NOMO-1 treated with dmso at 0.1 percent for 144 hours (cell line): ENCODE measurements around the gene GPN2.
"Not testable (repeated sequence)": the region's sequence is repeated elsewhere in the genome, so short reads cannot be mapped to it uniquely, and the experiment has no call there.

Source experiments
- DNase-seq: peaks from one replicate; lab custom pipeline; 2025; ENCODE audit not compliant: unreplicated experiment; lab: John Stamatoyannopoulos, UW

Gene GPN2

DNA sequence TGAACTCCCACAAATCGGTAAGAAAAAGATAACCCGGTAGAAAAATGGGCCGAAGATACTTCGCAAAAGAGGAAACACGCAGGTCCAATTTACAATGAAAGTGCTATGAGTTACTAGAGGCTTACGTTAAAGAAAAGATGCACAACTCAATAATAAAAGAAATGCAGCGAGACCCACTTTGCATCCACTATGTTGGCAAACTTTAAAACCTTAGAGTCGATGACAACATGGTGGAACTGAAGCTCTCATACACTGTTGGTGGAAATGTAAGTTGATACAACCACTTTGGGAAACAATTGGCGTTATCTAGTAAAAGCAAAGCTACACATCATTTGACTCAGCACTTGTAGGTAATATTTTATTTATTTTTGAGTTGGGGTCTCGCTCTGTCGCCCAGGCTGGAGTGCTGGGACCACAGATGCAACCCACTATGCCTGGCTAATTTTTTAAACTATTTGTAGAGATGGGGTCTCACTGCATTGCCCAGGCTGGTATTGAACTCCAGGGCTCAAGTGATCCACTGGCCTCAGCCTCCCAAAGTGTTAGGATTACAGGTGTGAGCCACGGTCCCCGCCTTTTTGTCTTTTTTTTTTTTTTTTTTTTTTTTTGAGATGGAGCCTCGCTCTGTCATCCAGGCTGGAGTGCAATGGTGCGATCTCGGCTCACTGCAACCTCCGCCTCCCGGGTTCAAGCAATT, 10.9 kb upstream of the GPN2 start:
- no peak for DNase-seq

DNA sequence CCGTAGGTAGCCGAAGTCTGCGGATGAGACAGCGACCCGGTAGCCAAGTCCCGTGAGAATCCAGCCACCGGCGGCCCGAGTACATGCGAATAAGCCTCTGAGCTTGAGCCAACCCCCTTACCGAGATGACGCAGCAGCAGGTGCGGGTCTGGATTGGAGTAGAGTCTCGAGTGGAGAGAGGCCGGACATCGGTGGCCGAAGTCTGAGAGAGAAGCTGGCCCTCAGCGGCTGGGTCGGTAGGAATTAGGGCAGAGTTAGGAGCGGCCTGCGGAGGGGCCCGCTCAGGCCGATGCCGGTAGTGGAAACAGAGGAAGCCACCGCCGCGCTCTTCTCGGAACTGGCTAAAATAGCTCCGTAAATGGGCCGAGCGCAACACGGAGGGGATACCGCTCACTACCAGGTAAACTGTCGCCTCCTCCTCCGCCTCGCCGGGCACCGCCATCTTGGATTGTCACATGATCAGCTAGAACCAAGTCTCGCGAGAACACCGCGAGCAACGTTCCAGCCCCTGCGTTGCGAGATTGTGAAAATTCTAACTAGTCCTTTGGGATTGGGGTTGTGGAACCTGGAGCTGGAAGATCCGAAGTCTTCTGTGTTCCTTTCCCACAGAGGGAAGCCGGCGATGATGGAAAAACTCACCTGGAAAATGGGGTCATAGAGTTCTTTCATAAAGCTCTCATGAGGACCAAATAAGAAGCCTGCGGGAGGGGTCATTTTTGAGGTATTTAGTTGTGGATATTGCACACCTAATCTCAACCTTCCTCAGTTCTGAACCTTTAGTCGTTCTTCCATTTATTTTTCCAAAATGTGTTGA, 10.1 kb upstream of the GPN2 start, which contains the start of gene GPATCH3:
Gene GPATCH3, minus strand, starts transcription at position 467 of the 814 bp plus-strand sequence. Its CDS starts 25 bp downstream, at position 442.
- DNase-seq = peak; percentile 56

DNA sequence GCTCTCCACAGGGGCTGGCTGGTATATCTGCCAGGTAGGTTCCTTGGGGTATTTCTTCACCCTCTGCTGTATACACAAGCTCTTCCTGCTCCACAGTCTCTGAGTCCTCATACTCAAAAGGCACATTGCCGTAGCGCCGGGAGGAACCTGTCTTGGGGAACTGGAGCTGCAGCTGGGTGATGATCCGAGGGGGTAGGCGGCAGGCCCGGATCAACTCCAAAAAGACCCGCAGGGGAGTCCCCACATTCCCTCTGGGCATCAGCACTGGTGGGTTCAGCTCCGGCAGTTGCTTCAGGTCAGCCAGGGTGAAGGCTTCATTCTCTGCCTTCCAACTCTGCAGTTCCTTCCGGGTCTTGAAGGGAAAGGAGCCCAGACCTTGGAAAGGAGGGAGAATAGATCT, 7.3 kb upstream of the GPN2 start:
- DNase-seq = no peak

DNA sequence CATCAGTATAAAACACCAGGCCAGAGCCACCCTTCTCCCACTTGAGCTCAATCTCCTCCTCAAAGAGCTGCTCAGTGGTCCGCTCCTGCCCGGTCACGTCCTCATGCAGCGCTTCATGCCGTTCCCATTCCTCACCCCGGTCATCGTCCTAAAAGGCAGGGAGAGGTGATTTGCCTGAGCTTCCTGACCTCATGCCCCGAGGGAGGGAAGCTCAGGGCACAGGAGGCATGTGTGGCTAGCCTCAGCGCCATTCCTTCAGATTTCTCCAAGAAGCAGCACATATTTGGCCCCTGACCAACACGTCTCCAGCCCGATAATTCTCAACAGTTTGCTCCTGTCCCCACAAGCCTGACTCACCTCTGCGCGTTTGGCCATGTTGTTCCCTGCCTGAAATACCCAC, 4.2 kb upstream of the GPN2 start:
- DNase-seq = no peak

DNA sequence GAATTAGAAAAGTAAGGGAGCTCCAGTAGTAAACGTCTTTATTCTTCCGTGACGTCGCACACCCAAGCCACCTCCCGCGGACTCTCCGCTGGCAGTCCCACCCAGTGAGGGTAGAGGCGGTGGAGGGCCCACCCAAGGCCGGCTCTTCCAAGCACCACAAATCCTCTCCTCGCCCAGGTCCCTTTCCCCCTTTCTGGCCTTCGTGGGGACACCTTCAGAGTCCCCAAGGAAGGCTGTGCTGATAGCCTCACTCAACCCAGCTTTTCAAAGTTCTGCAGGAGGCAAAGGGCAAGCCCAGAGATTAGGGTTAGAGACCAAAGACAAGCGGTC, 349 bp upstream of the GPN2 start:
- DNase-seq = no peak

DNA sequence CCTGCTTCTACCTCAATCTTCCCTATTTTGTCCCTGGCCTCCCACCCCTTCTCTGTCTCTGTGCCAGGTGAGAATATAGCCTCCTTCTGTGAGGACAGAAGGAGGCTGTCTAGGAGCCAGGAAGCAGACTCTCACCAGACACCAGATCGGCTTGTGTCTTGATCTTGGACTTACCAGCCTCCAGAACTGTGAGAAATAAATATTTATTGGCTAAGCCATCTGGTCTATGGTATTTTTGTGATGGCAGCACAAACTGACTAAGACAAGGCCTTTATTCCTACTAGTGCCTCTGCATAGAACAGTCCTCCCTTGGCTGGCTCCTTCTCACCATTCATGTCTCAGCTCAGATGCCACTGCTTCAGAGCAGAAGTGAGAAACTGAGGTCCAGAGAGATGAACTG, 1.9 kb downstream of the GPN2 start:
- no peak for DNase-seq

DNA sequence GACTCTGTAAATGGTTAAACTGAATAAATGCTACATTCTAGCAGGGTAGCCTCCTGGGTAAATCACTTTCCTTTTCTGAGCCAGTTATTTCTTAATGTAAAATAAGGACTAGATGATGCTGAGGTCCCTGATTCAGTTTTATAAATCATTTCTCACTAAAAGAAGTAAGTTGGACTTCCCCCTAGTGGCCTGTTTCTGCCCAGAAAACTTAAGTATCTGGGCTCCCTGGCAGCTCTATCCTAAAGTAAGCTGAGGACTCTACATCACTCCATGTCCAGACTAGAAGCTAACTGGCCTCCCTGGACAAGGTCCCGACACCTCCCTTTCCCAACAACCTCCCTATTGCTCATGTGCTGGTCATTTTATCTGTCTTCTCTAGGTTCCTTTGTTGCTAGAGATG, 3.0 kb downstream of the GPN2 start:
- no peak for DNase-seq

DNA sequence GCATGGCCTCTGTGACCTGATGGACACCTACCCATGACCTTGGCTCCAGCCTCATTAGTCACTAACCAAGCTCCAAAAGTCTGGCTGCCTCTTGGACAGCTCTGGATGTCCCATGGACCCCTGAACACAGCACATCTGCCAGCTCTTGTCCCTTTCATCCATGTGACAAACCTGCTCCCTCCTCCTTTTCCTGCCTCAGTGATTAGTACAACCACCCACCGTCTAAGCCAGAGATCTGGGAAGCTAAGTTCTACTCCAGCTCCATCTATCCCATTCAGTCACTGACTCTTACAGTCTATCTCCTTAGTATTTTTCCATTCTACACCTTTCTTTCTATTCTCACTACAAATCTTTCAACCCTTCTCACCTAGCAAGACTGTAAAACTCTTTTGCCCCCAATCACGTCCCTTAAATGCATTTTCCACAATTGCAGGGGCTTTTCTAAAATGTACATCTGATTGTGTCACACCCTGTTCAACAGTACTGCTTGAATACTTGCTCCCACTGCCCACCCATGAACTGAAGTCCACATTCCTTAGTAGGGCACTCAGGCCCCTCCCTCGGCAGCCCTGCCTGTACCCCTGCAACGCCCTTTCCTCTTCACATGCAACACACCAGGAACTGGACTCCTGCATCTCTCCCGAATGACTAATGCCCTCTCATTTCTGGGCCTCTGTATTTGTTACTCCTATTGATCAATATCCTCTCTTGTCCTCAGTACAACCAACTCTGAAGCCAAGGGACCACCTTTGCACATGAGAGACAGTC, 7.2 kb downstream of the GPN2 start:
- DNase-seq = no peak

DNA sequence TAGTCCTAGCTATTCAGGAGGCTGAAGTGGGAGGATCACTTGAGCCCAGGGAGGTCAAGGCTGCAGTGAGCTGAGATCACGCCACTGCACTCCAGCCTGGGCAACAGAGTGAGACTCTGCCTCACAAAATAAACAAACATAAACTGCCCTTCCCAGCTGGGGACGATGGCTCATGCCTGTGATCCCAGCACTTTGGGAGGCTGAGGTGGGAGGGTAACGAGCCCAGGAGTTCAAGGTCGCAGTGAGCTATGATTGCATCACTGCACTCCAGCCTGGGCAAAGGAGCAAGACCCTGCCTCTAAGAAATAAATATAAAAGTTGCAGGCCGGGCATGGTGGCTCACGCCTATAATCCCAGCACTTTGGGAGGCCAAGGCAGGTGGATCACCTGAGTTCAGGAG, 8.5 kb downstream of the GPN2 start:
- DNase-seq = not testable (repeated sequence)

DNA sequence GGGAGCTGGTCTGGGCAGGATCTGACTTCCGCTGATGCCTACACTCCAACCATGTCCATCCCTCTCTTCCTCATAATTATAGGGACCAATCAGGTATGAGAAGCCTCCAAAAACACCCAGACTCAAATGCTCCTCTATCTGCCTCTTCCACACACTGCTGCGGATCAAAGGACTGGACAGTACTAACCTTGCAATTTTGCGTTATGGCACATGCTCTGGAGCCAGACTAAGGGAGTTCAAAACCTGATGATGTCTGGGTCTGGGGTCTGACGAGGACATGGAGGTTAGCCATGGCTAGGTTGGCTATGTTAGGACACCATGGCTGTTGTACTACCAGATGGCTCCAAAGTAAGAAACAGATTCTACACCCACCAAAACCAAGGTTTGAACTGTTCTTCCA, 10.3 kb downstream of the GPN2 start:
- DNase-seq = no peak

DNA sequence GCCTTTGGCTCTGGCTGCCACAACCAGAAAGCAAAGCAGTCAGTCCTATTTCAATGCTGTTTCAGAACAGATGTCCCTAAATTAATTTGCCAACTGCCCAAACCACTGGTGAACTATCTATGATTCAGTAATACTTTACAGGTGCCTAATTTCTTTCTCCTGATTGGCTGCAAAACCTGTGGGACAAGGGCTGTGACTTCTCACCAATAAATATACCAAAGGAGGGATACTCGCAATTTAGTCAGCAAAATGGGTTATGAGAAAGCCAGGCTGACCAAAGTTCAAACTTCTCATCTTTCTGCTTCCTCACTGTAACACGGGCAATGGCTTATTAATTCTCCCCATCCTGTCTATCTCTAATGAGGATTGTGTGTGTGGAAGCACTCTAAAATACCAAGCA, 12.8 kb downstream of the GPN2 start:
- no peak for DNase-seq

DNA sequence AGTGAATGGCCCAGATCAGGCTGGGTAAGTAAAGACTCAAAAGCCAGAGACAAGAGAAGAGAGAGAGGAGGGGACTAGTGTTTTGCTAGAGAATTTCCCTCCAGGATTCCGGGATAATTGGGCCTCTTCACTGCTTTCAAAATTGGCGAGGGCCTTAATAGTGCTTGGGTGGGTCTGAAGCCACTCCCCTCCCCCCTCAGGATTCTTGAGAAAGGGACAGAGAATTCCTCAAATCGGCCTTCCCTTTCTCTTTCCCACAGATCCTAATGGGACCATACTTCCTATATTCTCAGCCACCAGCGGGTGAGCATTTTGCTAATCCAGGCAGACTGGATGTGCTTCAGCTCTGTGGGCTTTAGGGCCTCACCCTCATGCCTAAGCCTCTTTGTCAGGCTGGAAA, 15.2 kb downstream of the GPN2 start:
- no peak for DNase-seq

DNA sequence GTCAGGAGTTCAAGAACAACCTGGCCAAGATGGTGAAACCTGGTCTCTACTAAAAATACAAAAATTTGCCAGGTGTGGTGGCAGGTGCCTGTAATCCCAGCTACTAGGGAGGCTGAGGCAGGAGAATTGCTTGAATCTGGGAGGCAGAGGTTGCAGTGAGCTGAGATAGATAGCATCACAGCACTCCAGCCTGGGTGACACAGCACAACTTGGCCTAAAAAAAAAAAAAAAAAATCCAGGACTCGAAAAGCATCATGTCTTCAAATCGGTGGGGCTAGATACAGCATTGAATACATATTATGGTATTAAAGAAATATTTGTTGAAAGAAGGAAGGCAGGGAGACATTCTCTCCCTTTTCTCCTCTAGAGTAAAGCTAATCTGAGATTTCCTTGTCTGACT, 17.0 kb downstream of the GPN2 start:
- not testable (repeated sequence) for DNase-seq

DNA sequence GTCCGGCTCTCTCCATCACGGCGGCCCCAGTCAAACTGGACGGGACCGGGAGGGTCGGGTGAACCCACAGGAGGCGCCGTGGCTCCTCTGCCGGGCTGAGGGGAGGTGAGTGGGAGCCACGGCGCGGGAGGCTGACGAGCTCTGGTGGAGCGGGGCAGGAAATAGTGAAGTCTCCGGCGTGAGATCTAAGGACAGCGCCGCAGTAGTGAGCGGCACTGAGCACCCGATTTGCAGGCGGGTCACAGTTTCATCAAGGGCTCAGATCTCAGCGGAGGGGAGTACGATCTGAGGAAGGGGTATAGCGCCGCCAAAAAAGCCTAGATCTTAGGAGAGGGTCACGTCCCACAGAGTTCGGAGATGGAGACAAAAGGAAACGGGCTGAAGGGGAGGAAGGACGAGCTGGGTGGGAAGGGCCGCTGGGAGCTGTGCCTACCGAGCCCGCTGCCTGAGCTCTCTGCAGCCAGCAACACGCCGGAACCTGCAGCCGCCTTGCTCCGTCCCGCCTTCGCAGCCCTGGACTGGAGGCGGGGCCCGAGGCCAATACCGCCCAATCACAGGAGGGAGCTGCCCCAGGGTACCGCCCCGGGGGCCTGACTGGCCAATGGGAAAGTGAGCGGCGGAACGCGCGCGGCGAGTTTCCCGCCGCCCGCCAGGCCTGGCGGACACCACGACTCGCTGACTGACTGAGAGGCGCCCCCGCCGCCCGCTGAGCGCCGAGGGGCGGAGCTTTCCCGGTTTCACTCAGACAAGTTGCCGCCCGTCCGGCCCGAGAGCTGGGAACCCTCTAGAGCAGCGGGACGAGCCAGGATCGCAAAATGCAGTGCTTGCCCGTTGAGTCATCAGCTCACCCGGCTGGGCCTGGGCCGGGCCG, 25.2 kb downstream of the GPN2 start:
- peak; percentile 98 for DNase-seq

DNA sequence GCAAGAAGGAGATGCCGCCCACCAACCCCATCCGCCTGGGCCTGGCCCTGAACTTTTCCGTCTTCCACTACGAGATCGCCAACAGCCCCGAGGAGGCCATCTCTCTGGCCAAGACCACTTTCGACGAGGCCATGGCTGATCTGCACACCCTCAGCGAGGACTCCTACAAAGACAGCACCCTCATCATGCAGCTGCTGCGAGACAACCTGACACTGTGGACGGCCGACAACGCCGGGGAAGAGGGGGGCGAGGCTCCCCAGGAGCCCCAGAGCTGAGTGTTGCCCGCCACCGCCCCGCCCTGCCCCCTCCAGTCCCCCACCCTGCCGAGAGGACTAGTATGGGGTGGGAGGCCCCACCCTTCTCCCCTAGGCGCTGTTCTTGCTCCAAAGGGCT, 26.4 kb downstream of the GPN2 start:
- DNase-seq = no peak

DNA sequence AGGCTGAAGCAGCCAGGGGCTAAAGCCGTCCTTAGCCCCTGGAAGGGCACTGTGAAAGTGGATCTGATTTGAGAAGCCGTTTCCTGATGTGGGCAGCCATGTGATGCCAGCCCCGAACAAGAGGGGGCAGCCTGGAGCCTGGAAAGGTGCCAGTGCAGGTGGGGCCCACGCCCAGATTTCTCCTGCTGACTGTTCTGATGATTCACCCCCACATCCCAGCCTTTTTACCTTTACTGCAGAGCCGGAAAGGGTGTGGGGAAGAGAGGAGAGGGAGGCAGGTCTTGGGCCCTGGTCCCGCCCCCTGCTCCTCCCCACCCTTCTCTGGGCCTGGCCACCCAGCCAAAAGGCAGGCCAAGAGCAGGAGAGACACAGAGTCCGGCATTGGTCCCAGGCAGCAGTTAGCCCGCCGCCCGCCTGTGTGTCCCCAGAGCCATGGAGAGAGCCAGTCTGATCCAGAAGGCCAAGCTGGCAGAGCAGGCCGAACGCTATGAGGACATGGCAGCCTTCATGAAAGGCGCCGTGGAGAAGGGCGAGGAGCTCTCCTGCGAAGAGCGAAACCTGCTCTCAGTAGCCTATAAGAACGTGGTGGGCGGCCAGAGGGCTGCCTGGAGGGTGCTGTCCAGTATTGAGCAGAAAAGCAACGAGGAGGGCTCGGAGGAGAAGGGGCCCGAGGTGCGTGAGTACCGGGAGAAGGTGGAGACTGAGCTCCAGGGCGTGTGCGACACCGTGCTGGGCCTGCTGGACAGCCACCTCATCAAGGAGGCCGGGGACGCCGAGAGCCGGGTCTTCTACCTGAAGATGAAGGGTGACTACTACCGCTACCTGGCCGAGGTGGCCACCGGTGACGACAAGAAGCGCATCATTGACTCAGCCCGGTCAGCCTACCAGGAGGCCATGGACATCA, 27.1 kb downstream of the GPN2 start, which contains the start of gene SFN:
Gene SFN, plus strand, starts transcription at position 369 of the 904 bp plus-strand sequence. Its CDS starts 64 bp downstream, at position 433.
- no peak for DNase-seq

DNA sequence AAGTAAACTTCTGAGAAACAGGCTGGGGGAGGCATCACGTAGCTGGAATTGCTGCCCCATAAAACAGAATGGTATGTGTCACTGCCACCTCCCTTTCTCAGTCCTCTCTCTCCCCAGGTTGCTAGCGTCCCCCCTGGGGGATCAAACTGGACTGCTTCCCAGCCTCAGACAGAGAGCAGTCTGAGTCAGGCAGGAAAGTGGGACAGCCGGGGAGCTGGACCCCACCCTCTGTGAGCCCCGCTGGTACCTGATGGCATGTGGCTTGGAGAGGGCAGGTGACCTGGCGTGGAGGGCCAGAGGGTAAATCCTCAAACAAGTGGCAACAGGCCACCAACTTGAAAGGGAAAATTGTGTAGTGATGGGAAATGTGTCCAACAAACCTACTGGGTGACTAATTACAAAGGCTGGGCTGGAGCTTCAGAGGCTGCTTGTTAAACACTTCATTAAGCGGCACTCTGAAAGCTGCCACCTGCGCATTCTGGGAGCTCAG, 28.1 kb downstream of the GPN2 start:
- no peak for DNase-seq

DNA sequence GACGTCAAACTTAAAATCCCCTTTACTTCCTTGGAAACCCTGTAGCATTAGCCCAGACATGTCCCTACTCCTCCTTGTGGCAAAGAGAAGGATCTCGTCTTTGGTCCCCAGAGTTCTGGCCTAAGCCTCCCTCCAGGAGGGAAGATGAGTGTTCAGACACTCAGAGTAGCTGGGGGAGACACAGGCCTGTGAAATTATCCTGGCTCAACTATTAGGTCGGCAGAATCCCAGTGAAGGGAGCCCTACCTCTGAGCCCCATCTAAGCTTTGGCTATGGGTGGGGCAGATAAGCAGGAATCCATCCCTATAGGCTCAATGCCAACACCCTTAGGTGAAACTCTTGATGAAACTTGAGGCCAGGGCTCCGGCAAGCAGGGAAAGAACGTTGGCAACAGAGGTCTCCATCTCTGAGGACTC, 28.8 kb downstream of the GPN2 start:
- DNase-seq = no peak

DNA sequence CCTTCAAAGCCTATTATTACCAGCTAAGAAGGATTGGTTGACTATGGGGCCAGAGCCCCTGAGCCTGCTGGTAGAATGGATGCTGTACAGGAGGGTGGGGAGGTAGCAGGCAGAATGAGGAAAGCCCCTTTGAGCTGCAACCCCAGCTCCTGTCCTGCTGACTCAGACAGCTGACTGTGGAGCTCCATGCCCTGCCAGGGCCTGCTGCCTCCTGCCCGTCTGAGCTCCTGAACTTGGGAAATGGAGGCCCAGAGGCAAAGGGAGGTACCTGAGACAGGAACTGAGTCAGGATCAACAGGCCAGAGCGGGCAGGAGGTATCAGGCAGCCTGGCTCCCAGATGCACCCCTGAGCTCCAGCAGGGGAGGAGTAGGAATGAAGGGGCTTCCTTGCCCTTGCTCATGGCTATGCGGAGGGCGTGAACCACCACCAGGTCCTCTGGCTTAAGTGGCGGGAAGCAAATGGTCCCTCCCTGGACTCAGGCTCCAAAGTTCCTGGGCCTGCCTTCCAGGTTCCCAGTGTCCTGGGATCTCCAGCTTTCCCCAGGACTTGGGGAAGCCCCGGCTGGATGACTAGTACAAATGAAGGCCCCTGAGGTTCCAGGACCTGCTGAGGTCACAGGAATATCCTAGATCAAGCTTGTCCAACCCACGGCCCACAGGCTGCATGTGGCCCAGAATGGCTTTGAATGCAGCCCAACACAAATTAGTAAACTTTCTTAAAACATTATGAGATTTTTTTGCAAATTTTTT, 31.0 kb downstream of the GPN2 start:
- no peak for DNase-seq
